K562 (cell line): Measurements from ENCODE around the gene GATA2. TPM values are rescaled to one million over a fixed set of nuclear protein-coding genes. Genes with fewer than 3 reads are reported as not detected.

Experiments used
- CBFA2T2 ChIP-seq: fragments of 450-650 bp; conservative IDR thresholded peaks from 2 replicates; pipeline ENCODE4 v1.6.1; 2017; ENCODE audit warnings: mild to moderate bottlenecking
- CC2D1A ChIP-seq: fragments of 450-650 bp; IDR thresholded peaks from 2 replicates; pipeline ENCODE4 v1.6.1; 2017; ENCODE audit warnings: mild to moderate bottlenecking
- CHD1 ChIP-seq: fragments of 200-600 bp; sonication (generic); IDR thresholded peaks from one replicate; pipeline ENCODE4 v1.6.1; 2012; ENCODE audit warnings: mild to moderate bottlenecking, moderate library complexity, low read length, inconsistent platforms
- CHD2 ChIP-seq: IDR thresholded peaks from 2 replicates; pipeline ENCODE4 v1.6.1; 2011; ENCODE audit warnings: low read depth, low read length
- CREB3L1 ChIP-seq: fragments of 450-650 bp; IDR thresholded peaks from 2 replicates; pipeline ENCODE4 v1.6.1; 2014; ENCODE audit warnings: low read depth, mild to moderate bottlenecking, moderate library complexity, borderline replicate concordance
- E2F1 ChIP-seq: sonication (generic); formaldehyde crosslinking; IDR thresholded peaks from 2 replicates; pipeline ENCODE4 v1.8.1; 2023; ENCODE audit warnings: mild to moderate bottlenecking, missing genetic modification reagents, moderate library complexity
- GABPA ChIP-seq: fragments of 200-800 bp; sonication (Bioruptor generic); conservative IDR thresholded peaks from 2 replicates; pipeline ENCODE4 v1.6.1; 2016; ENCODE audit warnings: low read depth, missing genetic modification characterization, missing compliant biosample characterization
- GABPB2 ChIP-seq: fragments of 250-450 bp; sonication (Bioruptor Pico); conservative IDR thresholded peaks from 2 replicates; pipeline ENCODE4 v1.5.1; 2021; ENCODE audit warnings: mild to moderate bottlenecking
- ILF3 ChIP-seq: fragments of 450-650 bp; IDR thresholded peaks from 2 replicates; pipeline ENCODE4 v1.6.1; 2018; ENCODE audit warnings: antibody characterized with exemption, mild to moderate bottlenecking, moderate library complexity, borderline replicate concordance
- PHF21A ChIP-seq: fragments of 450-650 bp; IDR thresholded peaks from 2 replicates; pipeline ENCODE4 v1.6.1; 2017; ENCODE audit warnings: low read depth, borderline replicate concordance
- SAFB2 ChIP-seq: fragments of 200-400 bp; formaldehyde crosslinking; IDR thresholded peaks from 2 replicates; pipeline ENCODE4 v1.6.1; 2018; ENCODE audit warnings: borderline replicate concordance, low read length, low read depth, moderate library complexity; ENCODE audit not compliant: severe bottlenecking
- SMAD3 ChIP-seq: fragments of 450-650 bp; formaldehyde crosslinking; conservative IDR thresholded peaks from 2 replicates; pipeline ENCODE4 v1.4.0; 2020; ENCODE audit warnings: mild to moderate bottlenecking
- SMARCA4 ChIP-seq: fragments of 450-650 bp; IDR thresholded peaks from 2 replicates; pipeline ENCODE4 v1.6.1; 2016
- SRSF3 ChIP-seq: fragments of 200-400 bp; formaldehyde crosslinking; IDR thresholded peaks from 2 replicates; pipeline ENCODE4 v1.6.1; 2016; ENCODE audit warnings: mild to moderate bottlenecking, low read length, moderate library complexity; ENCODE audit not compliant: insufficient read depth
- TAF9B ChIP-seq: fragments of 450-650 bp; IDR thresholded peaks from 2 replicates; pipeline ENCODE4 v1.6.1; 2018; ENCODE audit warnings: mild to moderate bottlenecking; ENCODE audit not compliant: partially characterized antibody
- ZNF121 ChIP-seq: sonication (generic); formaldehyde crosslinking; conservative IDR thresholded peaks from 2 replicates; pipeline ENCODE4 v1.8.0; 2022; ENCODE audit warnings: missing genetic modification reagents
- ZNF24 ChIP-seq: fragments of 450-650 bp; IDR thresholded peaks from 2 replicates; pipeline ENCODE4 v1.6.1; 2016
- ZNF431 ChIP-seq: sonication (generic); formaldehyde crosslinking; IDR thresholded peaks from 2 replicates; pipeline ENCODE4 v1.8.0; 2022; ENCODE audit warnings: mild to moderate bottlenecking, missing genetic modification reagents
- ZNF75A ChIP-seq: fragments of 450-650 bp; formaldehyde crosslinking; IDR thresholded peaks from 2 replicates; pipeline ENCODE4 v1.4.0; 2020; ENCODE audit warnings: mild to moderate bottlenecking
- polyA plus RNA-seq, 8 experiments: library from polyadenylated mRNA; depleted of rRNA in 4 of 8; stranded (reverse) in 5 of 8; unstranded in 3 of 8; fragments of >200 nt; fragmentation: Nextera tagmentation in 2 of 8; fragmentation: Illumina TruSeq in 1 of 8; extraction: Ambion mirVana in 2 of 8; extraction: Trizol in 1 of 8; gene quantifications; 2 replicates each; pipeline versions ENCODE4 v1.2.1 to v1.2.3, GENCODE V29; 2011 to 2014; ENCODE audit warnings: inconsistent platforms in 1 of 8, missing spikeins in 1 of 8
- total RNA-seq, 7 experiments: library from RNA; depleted of rRNA in 6 of 7; stranded (reverse); fragments of >200 nt in 6 of 7; fragmentation: Illumina TruSeq in 2 of 7; extraction: Trizol in 2 of 7; gene quantifications; 2 replicates each; pipeline versions ENCODE4 v1.2.1 to v1.2.3, GENCODE V29; 2011 to 2021; ENCODE audit warnings: low replicate concordance in 1 of 7
- TF ChIP-seq, protein P1 (sequence below), 3 experiments: fragments of 200-800 bp in 1 of 3; sonication (Bioruptor generic) in 1 of 3; sonication (generic) in 1 of 3; formaldehyde crosslinking in 1 of 3; IDR thresholded peaks; 2 replicates each; pipeline versions ENCODE4 v1.6.1 to v1.8.0; 2016 to 2022; ENCODE audit warnings: mild to moderate bottlenecking in 2 of 3, missing compliant biosample characterization in 2 of 3, missing genetic modification characterization in 2 of 3, missing genetic modification reagents in 1 of 3
- TF ChIP-seq, protein P2 (sequence below): fragments of 250-450 bp; sonication (Bioruptor Pico); IDR thresholded peaks from 2 replicates; pipeline ENCODE4 v1.8.0; 2021; ENCODE audit warnings: mild to moderate bottlenecking, moderate library complexity
- TF ChIP-seq, protein P3 (sequence below): IDR thresholded peaks from 2 replicates; pipeline ENCODE4 v1.6.1; 2014; ENCODE audit warnings: antibody characterized with exemption

The GATA2 gene
- total and polyA plus RNA-seq, 9 of the 15 experiments (the other 6 are each of a cell fraction or from before 2014, with no cell fraction given) = 8.5 to 218 (median 50.8) TPM

- no peak for TF ChIP-seq E2F1 (CRISPR knock-in tag)
- TF ChIP-seq SRSF3 = no peak
- TF ChIP-seq, protein P1, sequence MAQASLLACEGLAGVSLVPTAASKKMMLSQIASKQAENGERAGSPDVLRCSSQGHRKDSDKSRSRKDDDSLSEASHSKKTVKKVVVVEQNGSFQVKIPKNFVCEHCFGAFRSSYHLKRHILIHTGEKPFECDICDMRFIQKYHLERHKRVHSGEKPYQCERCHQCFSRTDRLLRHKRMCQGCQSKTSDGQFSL (CRISPR knock-in tag; IDR thresholded peaks at IDR 0.05) = no peak
- TF ChIP-seq, protein P1 (tag; IDR thresholded peaks at IDR 0.05) = 0 out of 4 replicates have a peak, but pooled peaks of 1 of the 2 experiments have one; percentile 20
- no peak for TF ChIP-seq ZNF24
- no peak for TF ChIP-seq ZNF431 (CRISPR knock-in tag)
- no peak for TF ChIP-seq CBFA2T2
- no peak; the same call in 1 of the 2 replicates for TF ChIP-seq ILF3
- no peak for TF ChIP-seq ZNF121
- no peak; the same call in 1 of the 2 replicates for TF ChIP-seq CREB3L1
- peak; percentile 85; the same call in 1 of the 2 replicates for TF ChIP-seq PHF21A
- TF ChIP-seq ZNF75A (CRISPR knock-in tag) = no peak
- no peak for TF ChIP-seq CC2D1A
- no peak for TF ChIP-seq SMAD3
- TF ChIP-seq SMARCA4 = no peak
- TF ChIP-seq CHD1 = no peak
- TF ChIP-seq, protein P2, sequence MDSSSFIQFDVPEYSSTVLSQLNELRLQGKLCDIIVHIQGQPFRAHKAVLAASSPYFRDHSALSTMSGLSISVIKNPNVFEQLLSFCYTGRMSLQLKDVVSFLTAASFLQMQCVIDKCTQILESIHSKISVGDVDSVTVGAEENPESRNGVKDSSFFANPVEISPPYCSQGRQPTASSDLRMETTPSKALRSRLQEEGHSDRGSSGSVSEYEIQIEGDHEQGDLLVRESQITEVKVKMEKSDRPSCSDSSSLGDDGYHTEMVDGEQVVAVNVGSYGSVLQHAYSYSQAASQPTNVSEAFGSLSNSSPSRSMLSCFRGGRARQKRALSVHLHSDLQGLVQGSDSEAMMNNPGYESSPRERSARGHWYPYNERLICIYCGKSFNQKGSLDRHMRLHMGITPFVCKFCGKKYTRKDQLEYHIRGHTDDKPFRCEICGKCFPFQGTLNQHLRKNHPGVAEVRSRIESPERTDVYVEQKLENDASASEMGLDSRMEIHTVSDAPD (CRISPR knock-in tag) = no peak
- peak; percentile 25 for TF ChIP-seq TAF9B
- TF ChIP-seq CHD2 = peak; percentile 40; the same call in 1 of the 2 replicates
- TF ChIP-seq, protein P3, sequence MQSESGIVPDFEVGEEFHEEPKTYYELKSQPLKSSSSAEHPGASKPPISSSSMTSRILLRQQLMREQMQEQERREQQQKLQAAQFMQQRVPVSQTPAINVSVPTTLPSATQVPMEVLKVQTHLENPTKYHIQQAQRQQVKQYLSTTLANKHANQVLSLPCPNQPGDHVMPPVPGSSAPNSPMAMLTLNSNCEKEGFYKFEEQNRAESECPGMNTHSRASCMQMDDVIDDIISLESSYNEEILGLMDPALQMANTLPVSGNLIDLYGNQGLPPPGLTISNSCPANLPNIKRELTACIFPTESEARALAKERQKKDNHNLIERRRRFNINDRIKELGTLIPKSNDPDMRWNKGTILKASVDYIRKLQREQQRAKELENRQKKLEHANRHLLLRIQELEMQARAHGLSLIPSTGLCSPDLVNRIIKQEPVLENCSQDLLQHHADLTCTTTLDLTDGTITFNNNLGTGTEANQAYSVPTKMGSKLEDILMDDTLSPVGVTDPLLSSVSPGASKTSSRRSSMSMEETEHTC = no peak
- TF ChIP-seq GABPA (tag) = no peak
- TF ChIP-seq SAFB2 = no peak
- TF ChIP-seq GABPB2 = no peak
Measured at GRCh38 chr3:128487813-128488635, 5.0 kb downstream of the GATA2 start (continued).
